Ovary (tissue), 9 donors: Measurements from ENCODE around the gene CPT1B. TPM values are rescaled to one million over a fixed set of nuclear protein-coding genes. Genes with fewer than 3 reads are reported as not detected.

Experiments
- DNase-seq, 5 donors: peaks; one replicate each; pipeline ENCODE4 v3.0.0-alpha.2; 2019 to 2020
- H3K27ac ChIP-seq, 2 donors: fragments of 200-600 bp; one replicate each; pipeline versions ENCODE4 v1.5.1 to v1.8.0; 2019 to 2022
- H3K27me3 ChIP-seq: fragments of 200-600 bp; one replicate; pipeline ENCODE4 v1.8.0; 2022
- H3K36me3 ChIP-seq: fragments of 200-600 bp; sonication (generic); one replicate; pipeline ENCODE4 v1.5.1; 2019
- H3K4me1 ChIP-seq: one replicate; pipeline ENCODE4 v1.8.1; 2013; ENCODE audit warnings: mild to moderate bottlenecking, moderate library complexity; ENCODE audit not compliant: insufficient read depth
- H3K4me3 ChIP-seq: fragments of 200-600 bp; sonication (generic); one replicate; pipeline ENCODE4 v1.5.1; 2017
- H3K9me3 ChIP-seq, 2 donors: fragments of 200-600 bp in 1 of 2; sonication (generic) in 1 of 2; one replicate each; pipeline versions ENCODE4 v1.5.1 to v1.8.1; 2013 to 2019; ENCODE audit warnings: mild to moderate bottlenecking in 1 of 2, moderate library complexity in 1 of 2
- EP300 ChIP-seq: sonication (generic); formaldehyde crosslinking; IDR thresholded peaks from one replicate; pipeline ENCODE4 v1.6.1; 2017; ENCODE audit warnings: antibody characterized with exemption
- POLR2A ChIP-seq: fragments of 450-650 bp; IDR thresholded peaks from one replicate; pipeline ENCODE4 v1.6.1; 2017; ENCODE audit warnings: antibody characterized with exemption, mild to moderate bottlenecking, moderate library complexity
- whole genome bisulfite sequencing, 3 donors: extraction: QIAGEN DNeasy Blood & Tissue Kit in 1 of 3; methylation state at CpG; one replicate each; pipeline versions ENCODE4 v1.1.5 to v1.1.7; 2013 to 2017; 5-methylcytosine and 5-hydroxymethylcytosine counted together
- intact Hi-C, 4 donors: fragments of 100-400 bp; cut with DNase I; formaldehyde crosslinking; loops; one replicate each; pipeline versions ENCODE4 v1.11.0 to v1.15.1; 2022 to 2023
- polyA plus RNA-seq, 2 donors: library from polyadenylated mRNA; stranded (reverse); fragments of 200-250 nt in 1 of 2; fragments of 350-450 nt in 1 of 2; fragmentation: Illumina TruSeq in 1 of 2; extraction: RNeasy Lipid Tissue Mini Kit (QIAGEN cat#74804) in 1 of 2; gene quantifications; one replicate each; pipeline ENCODE4 v1.2.3, GENCODE V29; 2013 to 2014
- total RNA-seq, 7 donors: library from RNA; depleted of rRNA in 2 of 7; stranded (reverse); fragments of >200 nt in 2 of 7; fragmentation: NEBNext Ultra II Directional in 3 of 7; extraction: Animal tissue kit (Norgen Biotek cat#: 25700) in 3 of 7; gene quantifications; one replicate each; pipeline versions ENCODE4 v1.1.0 to v1.2.4, GENCODE V29; 2016 to 2023
- TF ChIP-seq, protein P1 (sequence below), 3 donors: fragments of 450-650 bp in 2 of 3; fragments of 200-600 bp in 1 of 3; IDR thresholded peaks; one replicate each; pipeline versions ENCODE4 v1.5.1 to v1.8.0; 2016 to 2022; ENCODE audit warnings: antibody characterized with exemption in 3 of 3, mild to moderate bottlenecking in 1 of 3
- donor health status: DM: no; HTN: no; CAD: no; lungs with moderate emphysema.
- donor health status: DM: no; HTN: no; CAD: no.
- donor health status: Bipolar disorder and iron deficiency.
- donor health status: DM: yes; HTN: yes; CAD: no.
- donor health status: DM: no; HTN: no; CAD: no.
- donor health status: DM: yes; HTN: yes; CAD: no.

Gene CPT1B
- total and polyA plus RNA-seq, 9 donors: 2.5 to 10.6 (median 4.4) TPM

DNA sequence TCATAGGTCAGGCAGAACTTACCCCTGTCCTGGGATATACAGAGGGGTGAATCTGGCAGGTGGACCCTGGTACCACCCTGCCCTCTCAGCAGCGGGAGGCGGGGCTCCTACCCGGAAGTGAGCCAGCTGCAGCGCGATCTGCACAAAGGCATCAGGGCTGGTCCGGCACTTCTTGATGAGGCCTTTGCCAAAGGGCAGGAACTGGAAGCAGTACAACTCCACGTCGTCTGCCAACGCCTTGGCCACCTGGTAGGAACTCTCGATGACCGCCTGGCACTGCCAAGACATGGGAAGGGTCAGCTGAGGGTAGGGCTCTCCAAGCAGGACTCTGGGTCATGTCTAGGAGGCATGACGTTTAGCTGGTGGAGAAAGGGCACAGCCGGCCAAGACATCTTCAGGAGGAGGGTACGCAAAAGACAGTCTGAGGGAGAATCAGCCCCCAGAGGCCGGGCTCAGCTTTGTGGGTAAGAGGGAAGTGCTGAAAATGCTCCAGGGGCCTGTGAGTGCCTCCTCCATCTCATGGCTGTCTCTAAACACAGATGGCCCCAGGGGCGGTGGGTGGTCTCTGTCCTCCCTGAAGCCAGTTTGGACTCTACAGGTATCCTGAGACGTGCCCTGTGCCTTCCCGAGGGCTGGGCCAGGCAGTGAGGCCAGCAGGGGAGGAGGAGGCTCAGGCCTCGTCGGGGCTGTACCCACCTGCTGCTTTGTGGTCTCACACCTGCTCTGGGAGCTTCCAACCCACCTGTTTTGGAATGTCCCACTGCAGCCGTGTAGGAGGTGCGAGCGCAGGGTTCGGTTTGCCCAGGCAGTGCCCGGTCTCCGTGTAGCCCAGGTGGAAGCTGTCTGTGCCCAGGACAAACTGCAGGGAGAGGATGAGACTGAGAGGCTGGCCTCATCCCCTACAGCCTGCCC is 6.7 kb downstream of the CPT1B start:
- Histone ChIP-seq H3K36me3 (no peaks in the 10 kb centered on the region), H3K27ac (no peak overlapping the region), H3K9me3 (no peaks in the 10 kb centered on the region), H3K4me3 (no peak overlapping the region), H3K27me3 (no peaks in the 10 kb centered on the region), H3K4me1 (no peaks in the 10 kb centered on the region)
- WGBS, 3 donors: 84 to 87% (median 85%) methylated on average over 25 to 26 of the region's 26 CpGs
- no peak for DNase-seq
- TF ChIP-seq EP300 (no peak), POLR2A (no peak)
- TF ChIP-seq, protein P1, sequence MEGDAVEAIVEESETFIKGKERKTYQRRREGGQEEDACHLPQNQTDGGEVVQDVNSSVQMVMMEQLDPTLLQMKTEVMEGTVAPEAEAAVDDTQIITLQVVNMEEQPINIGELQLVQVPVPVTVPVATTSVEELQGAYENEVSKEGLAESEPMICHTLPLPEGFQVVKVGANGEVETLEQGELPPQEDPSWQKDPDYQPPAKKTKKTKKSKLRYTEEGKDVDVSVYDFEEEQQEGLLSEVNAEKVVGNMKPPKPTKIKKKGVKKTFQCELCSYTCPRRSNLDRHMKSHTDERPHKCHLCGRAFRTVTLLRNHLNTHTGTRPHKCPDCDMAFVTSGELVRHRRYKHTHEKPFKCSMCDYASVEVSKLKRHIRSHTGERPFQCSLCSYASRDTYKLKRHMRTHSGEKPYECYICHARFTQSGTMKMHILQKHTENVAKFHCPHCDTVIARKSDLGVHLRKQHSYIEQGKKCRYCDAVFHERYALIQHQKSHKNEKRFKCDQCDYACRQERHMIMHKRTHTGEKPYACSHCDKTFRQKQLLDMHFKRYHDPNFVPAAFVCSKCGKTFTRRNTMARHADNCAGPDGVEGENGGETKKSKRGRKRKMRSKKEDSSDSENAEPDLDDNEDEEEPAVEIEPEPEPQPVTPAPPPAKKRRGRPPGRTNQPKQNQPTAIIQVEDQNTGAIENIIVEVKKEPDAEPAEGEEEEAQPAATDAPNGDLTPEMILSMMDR (IDR thresholded peaks at IDR 0.05): no peak
- intact Hi-C loops: no loop called here

DNA sequence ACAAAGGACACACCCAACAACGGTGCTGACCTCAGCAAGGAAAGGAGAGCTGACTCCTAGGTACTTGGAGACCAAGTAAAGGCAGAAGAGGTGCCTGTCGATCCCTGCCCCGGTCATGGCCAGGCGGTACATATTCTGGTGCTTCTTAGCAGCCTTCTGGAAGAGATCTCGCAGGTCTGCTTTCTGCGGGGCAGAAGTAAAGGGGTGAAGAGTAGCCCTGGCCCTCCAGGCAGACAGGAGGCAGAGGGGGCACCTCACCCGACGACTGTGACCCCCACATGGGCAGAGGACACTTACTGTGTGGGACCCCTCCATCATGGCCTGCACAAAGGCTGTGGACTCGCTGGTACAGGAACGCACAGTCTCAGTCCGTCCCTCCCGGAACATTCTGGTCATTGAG is 7.4 kb downstream of the CPT1B start:
- Histone ChIP-seq H3K27ac (no peak overlapping the region), H3K36me3 (no peaks in the 10 kb centered on the region), H3K4me1 (no peaks in the 10 kb centered on the region), H3K9me3 (no peaks in the 10 kb centered on the region), H3K27me3 (no peaks in the 10 kb centered on the region), H3K4me3 (no peak overlapping the region)
- 87 to 94% (median 87%) methylated on average over 12 of the region's 12 CpGs for WGBS, 3 donors
- DNase-seq: no peak
- TF ChIP-seq EP300 (no peak), POLR2A (no peak)
- TF ChIP-seq, protein P1 (IDR thresholded peaks at IDR 0.05): no peak
- intact Hi-C loops: no loop called here

DNA sequence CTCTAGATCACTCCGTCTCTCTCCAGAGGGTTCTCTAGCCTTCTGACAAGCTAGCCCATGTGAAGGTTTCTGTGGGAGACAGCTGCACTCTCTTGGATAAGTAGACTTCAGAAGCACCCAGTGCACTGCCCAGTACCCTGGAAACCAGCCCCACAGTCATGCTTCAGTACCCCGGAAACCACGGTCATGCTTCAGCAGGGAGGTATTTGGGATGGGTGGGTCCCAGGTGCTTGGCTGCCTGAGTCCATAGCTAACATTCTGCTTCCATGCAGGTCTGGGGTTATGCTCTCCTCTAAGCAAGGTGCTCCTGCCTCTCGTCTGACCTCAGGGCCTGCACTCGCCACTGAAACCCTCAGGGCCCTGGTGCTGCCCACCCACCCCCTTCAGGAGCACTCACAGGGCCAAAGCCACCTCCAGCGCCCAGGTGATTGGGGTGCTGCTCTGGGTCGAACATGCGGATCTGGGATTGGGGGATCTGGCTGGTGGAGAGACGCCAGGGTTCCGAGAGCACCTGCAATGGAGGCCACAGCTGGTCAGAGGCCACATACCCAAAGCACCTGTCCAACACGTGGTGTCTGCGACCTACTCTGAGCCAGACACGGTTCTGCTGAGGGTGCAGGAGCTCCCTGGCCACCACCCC is 8.2 kb downstream of the CPT1B start:
- intact Hi-C loops: no loop called here
- no peaks in the 10 kb centered on the region for H3K27me3 ChIP-seq
- H3K9me3 ChIP-seq: no peaks in the 10 kb centered on the region
- 85 to 96% (median 88%) methylated on average over 13 of the region's 13 CpGs for WGBS, 3 donors
- no peak overlapping the region for H3K27ac ChIP-seq
- no peaks in the 10 kb centered on the region for H3K4me1 ChIP-seq
- no peak for DNase-seq
- TF ChIP-seq, protein P1 (IDR thresholded peaks at IDR 0.05): no peak
- H3K4me3 ChIP-seq: no peak overlapping the region
- no peaks in the 10 kb centered on the region for H3K36me3 ChIP-seq

DNA sequence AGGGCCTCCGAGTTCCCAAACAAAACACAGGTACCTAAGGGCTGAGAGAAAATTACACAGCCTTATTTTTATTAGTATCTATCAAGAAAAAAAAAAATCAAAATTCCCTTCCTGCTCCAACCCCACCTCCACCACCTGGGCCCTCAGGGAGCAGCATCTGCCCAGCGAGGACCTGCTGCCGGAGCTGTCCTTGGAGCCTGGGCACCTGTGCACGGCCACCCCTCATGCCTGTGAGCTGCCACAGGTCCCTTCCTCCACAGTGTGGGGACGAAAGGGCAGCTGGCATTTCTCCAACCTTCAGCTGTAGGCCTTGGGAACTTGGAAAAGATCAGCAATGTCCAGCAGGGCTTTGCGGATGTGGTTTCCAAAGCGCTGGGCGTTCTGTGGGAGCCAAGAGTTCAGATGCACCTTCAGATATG is 9.2 kb downstream of the CPT1B start:
- WGBS, 3 donors: 67 to 81% (median 75%) methylated on average over 8 of the region's 8 CpGs
- no peak for DNase-seq
- Histone ChIP-seq H3K4me3 (no peak overlapping the region), H3K27ac (no peak overlapping the region), H3K9me3 (no peaks in the 10 kb centered on the region), H3K36me3 (no peaks in the 10 kb centered on the region), H3K4me1 (no peaks in the 10 kb centered on the region), H3K27me3 (no peaks in the 10 kb centered on the region)
- TF ChIP-seq, protein P1 (IDR thresholded peaks at IDR 0.05): no peak
- TF ChIP-seq EP300: no peak
- no peak for TF ChIP-seq POLR2A
- intact Hi-C loops: no loop called here
